ENCODE measurements around the gene KAZN. TPM values are rescaled to one million over a fixed set of nuclear protein-coding genes. Genes with fewer than 3 reads are reported as not detected.

KAZN gene
- total and polyA plus RNA-seq, 2 of the 8 experiments (the other 6 are each of a cell fraction or from before 2014, with no cell fraction given): 3.7 to 11.8 TPM

DNA sequence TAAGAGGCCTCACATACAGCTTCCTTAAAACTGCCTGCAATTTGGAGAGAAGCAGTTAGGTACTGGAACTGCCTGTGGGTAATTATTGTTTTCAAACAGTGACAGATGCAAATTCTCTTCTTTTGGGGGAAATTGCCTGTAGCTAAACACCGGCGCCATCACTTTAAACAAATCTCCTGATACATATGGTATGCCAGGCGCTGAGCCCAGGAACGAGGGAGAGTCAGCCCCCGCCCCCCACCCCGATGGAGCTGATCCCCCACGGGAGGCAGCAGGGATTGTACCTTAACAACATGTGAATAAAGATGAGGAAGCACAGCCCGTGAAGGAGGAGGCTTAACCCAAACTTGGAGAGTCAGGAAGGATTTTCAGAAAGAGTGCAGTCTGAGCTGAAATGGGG, 562.1 kb downstream of the KAZN start:
- Histone ChIP-seq H3K18ac (ENCODE audit: extremely low read depth, low read length) (no peak overlapping the region; the same call in 1 of the 2 replicates), H2BK120ac (replicated peaks; ENCODE audit: low read depth, low read length) (no peak overlapping the region), H3K27ac (ENCODE audit: low read depth, low read length) (no peak overlapping the region), H3K4me1 (replicated peaks in 1 of 4; ENCODE audit: control insufficient read depth in 3 of 4, insufficient read depth in 4 of 4, low read length in 3 of 4) (peaks cover 3 to 11% (median 7%) of the 10 kb centered on the region in 4 experiments; a peak in 5 of 7 replicates), H2BK20ac (ENCODE audit: low read length) (no peak overlapping the region), H2BK15ac (ENCODE audit: low read length) (no peak overlapping the region), H3K79me1 (ENCODE audit: low read depth, low read length) (peaks cover 5% of the 10 kb centered on the region; the same call in 1 of the 2 replicates), H4K91ac (replicated peaks; ENCODE audit: insufficient read length, low read length) (no peak overlapping the region), H3K4me2 (ENCODE audit: insufficient read depth in 1 of 2, low read depth in 2 of 2, low read length in 2 of 2) (no peak overlapping the region), H3K9ac (replicated peaks in 1 of 4; ENCODE audit: extremely low read depth in 1 of 4, low read depth in 3 of 4, low read length in 3 of 4) (no peak overlapping the region; a peak in 1 of 7 replicates), H2BK12ac (ENCODE audit: low read depth, low read length) (no peak overlapping the region), H2AFZ (ENCODE audit: low read length) (no peak overlapping the region), H3K27me3 (replicated peaks in 1 of 4; ENCODE audit: control insufficient read depth in 3 of 4, extremely low read depth in 1 of 4, insufficient read depth in 3 of 4, low read length in 3 of 4) (no peaks in the 10 kb centered on the region), H3K9me3 (ENCODE audit: insufficient read depth in 2 of 2, low read depth in 1 of 2, low read length in 1 of 2) (no peaks in the 10 kb centered on the region), H3K4me3 (ENCODE audit: extremely low read depth in 1 of 4, insufficient read depth in 2 of 4, low read depth in 3 of 4, low read length in 4 of 4) (no peak overlapping the region), H4K20me1 (replicated peaks in 1 of 2; ENCODE audit: control insufficient read depth in 1 of 2, insufficient read depth in 2 of 2, low read length in 2 of 2) (peaks cover 1 to 8% of the 10 kb centered on the region in 2 experiments), H4K8ac (ENCODE audit: extremely low read depth, insufficient read depth, low read length) (no peak overlapping the region), H2AK5ac (ENCODE audit: low read depth, low read length) (0 out of 2 replicates have a peak overlapping the region, but pooled peaks have one; percentile 39), H3K36me3 (ENCODE audit: control insufficient read depth in 2 of 4, insufficient read depth in 4 of 4, low read length in 3 of 4) (no peaks in the 10 kb centered on the region), H3K23me2 (ENCODE audit: low read depth, low read length) (no peaks in the 10 kb centered on the region; the same call in 1 of the 2 replicates), H3K79me2 (ENCODE audit: control insufficient read depth in 1 of 2, insufficient read depth in 2 of 2, low read length in 2 of 2) (peaks cover 0 to 38% of the 10 kb centered on the region in 2 experiments; a peak in 2 of 4 replicates), H2BK5ac (ENCODE audit: low read depth, low read length) (no peak overlapping the region), H3K23ac (ENCODE audit: insufficient read length) (no peak overlapping the region), H3K14ac (ENCODE audit: insufficient read length) (no peak overlapping the region), H4K5ac (ENCODE audit: insufficient read length, low read depth, low read length) (no peak overlapping the region), H3K56ac (replicated peaks; ENCODE audit: insufficient read length, low read depth, low read length) (no peak overlapping the region), H3K4ac (replicated peaks; ENCODE audit: insufficient read length, low read depth, low read length) (no peak overlapping the region)
- ChIA-PET POLR2A (ENCODE audit: partially characterized antibody) (no interaction called here), CTCF (ENCODE audit: partially characterized antibody) (interaction anchor here (0.6 to 4.1 kb wide), 8 partner anchors 9 to 331 kb away, joined by 3 to 15 read pairs (median 4); no protein-coding TSS in a partner anchor)
- 73% methylated on average over 8 of the region's 8 CpGs; no CpG with 5 or more reads in 1 of the 2 experiments for WGBS, 2 experiments (ENCODE audit: extremely low coverage in 1 of 2, insufficient coverage in 1 of 2, insufficient read length in 1 of 2, insufficient replicate concordance in 2 of 2, low coverage in 1 of 2, low lambda C conversion rate in 2 of 2, missing lambda C conversion rate in 1 of 2)
- FAIRE-seq: no peak
- DNase-seq (ENCODE audit: low read depth in 1 of 2, low spot score in 2 of 2): no peak
- TF ChIP-seq BRCA1 (IDR thresholded peaks at IDR 0.05; ENCODE audit: low read depth, low read length) (no peak), TEAD4 (IDR thresholded peaks at IDR 0.05; ENCODE audit: low read depth, low read length) (no peak), RAD21 (IDR thresholded peaks at IDR 0.05 in 1 of 2, conservative IDR thresholded peaks at IDR 0.05 in 1 of 2; ENCODE audit: low read depth in 2 of 2, low read length in 2 of 2) (no peak), KDM1A (IDR thresholded peaks at IDR 0.05; ENCODE audit: borderline replicate concordance, low read length) (no peak), CEBPB (IDR thresholded peaks at IDR 0.05; ENCODE audit: low read depth, low read length) (no peak), KDM5A (IDR thresholded peaks at IDR 0.05; ENCODE audit: low read length) (no peak)
- TF ChIP-seq, protein P1, sequence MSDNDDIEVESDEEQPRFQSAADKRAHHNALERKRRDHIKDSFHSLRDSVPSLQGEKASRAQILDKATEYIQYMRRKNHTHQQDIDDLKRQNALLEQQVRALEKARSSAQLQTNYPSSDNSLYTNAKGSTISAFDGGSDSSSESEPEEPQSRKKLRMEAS (IDR thresholded peaks at IDR 0.05): no peak
